PFSK-1 (cell line): ENCODE measurements around the gene COL13A1.

Experiments
- FOXP2 ChIP-seq: optimal IDR thresholded peaks from 2 replicates; pipeline ENCODE3; 2011; ENCODE audit warnings: borderline replicate concordance, control low read depth, inconsistent platforms; ENCODE audit not compliant: insufficient read depth; ENCODE audit errors: extremely low read length, extremely low read depth
- POLR2AphosphoS5 ChIP-seq: IDR thresholded peaks from 2 replicates; pipeline ENCODE4 v1.6.1; 2012; ENCODE audit warnings: low read depth, mild to moderate bottlenecking, control low read depth, low read length, moderate library complexity
- REST ChIP-seq, 2 experiments: IDR thresholded peaks; 2 replicates each; pipeline versions ENCODE4 v1.6.1 to v1.8.0; 2011 to 2012; ENCODE audit warnings: low read depth in 2 of 2, low read length in 2 of 2, control low read depth in 1 of 2, inconsistent platforms in 1 of 2, mild to moderate bottlenecking in 1 of 2, moderate library complexity in 1 of 2; ENCODE audit not compliant: insufficient read depth in 1 of 2
- SIN3A ChIP-seq: IDR thresholded peaks from 2 replicates; pipeline ENCODE4 v1.6.1; 2012; ENCODE audit warnings: mild to moderate bottlenecking, low read length, moderate library complexity, borderline replicate concordance; ENCODE audit not compliant: insufficient read depth
- TAF1 ChIP-seq: IDR thresholded peaks from 2 replicates; pipeline ENCODE4 v1.6.1; 2012; ENCODE audit warnings: low read length, control low read depth, borderline replicate concordance; ENCODE audit not compliant: insufficient read depth

The COL13A1 gene

GRCh38 chr10:69842020-69842419 is 40.3 kb downstream of the COL13A1 start:
- TF ChIP-seq POLR2AphosphoS5, result no peak
- TF ChIP-seq SIN3A, result no peak
- no peak for TF ChIP-seq FOXP2
- no peak for TF ChIP-seq TAF1
- TF ChIP-seq REST (IDR thresholded peaks at IDR 0.05; ENCODE audit: insufficient read depth in 1 of 2, low read depth in 2 of 2, low read length in 2 of 2), result no peak

GRCh38 chr10:69842882-69843281 is 41.2 kb downstream of the COL13A1 start:
- TF ChIP-seq REST (IDR thresholded peaks at IDR 0.05; ENCODE audit: insufficient read depth in 1 of 2, low read depth in 2 of 2, low read length in 2 of 2), result no peak
- TF ChIP-seq TAF1, result no peak
- no peak for TF ChIP-seq SIN3A
- TF ChIP-seq POLR2AphosphoS5, result no peak
- no peak for TF ChIP-seq FOXP2

GRCh38 chr10:69843923-69844322 is 42.2 kb downstream of the COL13A1 start:
- TF ChIP-seq TAF1 (no peak), SIN3A (no peak), POLR2AphosphoS5 (no peak), FOXP2 (no peak), REST (IDR thresholded peaks at IDR 0.05; ENCODE audit: insufficient read depth in 1 of 2, low read depth in 2 of 2, low read length in 2 of 2) (no peak)

- TF ChIP-seq POLR2AphosphoS5, result no peak
- TF ChIP-seq TAF1, result no peak
- TF ChIP-seq REST (IDR thresholded peaks at IDR 0.05; ENCODE audit: insufficient read depth in 1 of 2, low read depth in 2 of 2, low read length in 2 of 2), result no peak
- TF ChIP-seq FOXP2, result no peak
- no peak for TF ChIP-seq SIN3A
Observed at GRCh38 chr10:69844698-69845097, 43.0 kb downstream of the COL13A1 start.
